GM12878 (cell line): ENCODE data around the gene SALL4. TPM values are rescaled to one million over a fixed set of nuclear protein-coding genes. Genes with fewer than 3 reads are reported as not detected.

Source experiments
- ATAC-seq: fragments of 200-7000 bp; cut with Tn5 transposase; 3 replicates; pipeline ENCODE4 v1.9.1; 2020; ENCODE audit warnings: mild to moderate bottlenecking, moderate library complexity
- BruUV-seq: library from RNA; stranded (reverse); fragments of 400-500 nt; replicated peaks from 2 replicates; lab custom pipeline; 2021; lab: Mats Ljungman, UMichigan
- CTCF ChIA-PET: fragments of 300-600 bp; sonication (Branson Sonifier 250); formaldehyde crosslinking; extraction: SDS; loops from one replicate; lab custom pipeline; 2021; ENCODE audit warnings: inconsistent platforms; lab: Yijun Ruan, JAX
- POLR2A ChIA-PET: fragments of 350-600 bp; formaldehyde crosslinking; extraction: SDS; loops from one replicate; lab custom pipeline; 2021; ENCODE audit warnings: inconsistent platforms; lab: Charles Lee
- RAD21 ChIA-PET: fragments of 300-600 bp; sonication (Branson Sonifier 250); formaldehyde crosslinking; loops from one replicate; lab custom pipeline; 2023; ENCODE audit warnings: antibody characterized with exemption; ENCODE audit not compliant: unreplicated experiment; lab: Charles Lee
- SMC1A ChIA-PET: fragments of 300-600 bp; sonication (Branson Sonifier 250); formaldehyde crosslinking; loops from one replicate; lab custom pipeline; 2023; ENCODE audit not compliant: unreplicated experiment, uncharacterized antibody; lab: Charles Lee
- DNase-seq: peaks from one replicate; pipeline ENCODE4 v3.0.0-alpha.2; 2011; ENCODE audit warnings: low read depth, low spot score
- FAIRE-seq: peaks from 3 replicates; lab custom pipeline; 2011; peaks lifted over from hg19 to GRCh38; lab: Jason Lieb, UNC
- H2AFZ ChIP-seq: 2 replicates; pipeline ENCODE4 v1.6.0; 2011; ENCODE audit warnings: low read depth, low read length, control low read depth; ENCODE audit not compliant: control insufficient read depth
- H3K27ac ChIP-seq: 2 replicates; pipeline ENCODE4 v1.5.1; 2011; ENCODE audit warnings: control low read depth; ENCODE audit not compliant: control insufficient read depth, insufficient read depth
- H3K27me3 ChIP-seq, 2 experiments: replicated peaks in 1 of 2; 2 replicates each; pipeline versions ENCODE4 v1.6.0 to v1.6.1; 2011; ENCODE audit warnings: low read length in 1 of 2; ENCODE audit not compliant: control insufficient read depth in 2 of 2, insufficient read depth in 2 of 2
- H3K36me3 ChIP-seq, 2 experiments: 2 replicates each; pipeline ENCODE4 v1.5.1; 2011; ENCODE audit warnings: low read length in 1 of 2; ENCODE audit not compliant: control insufficient read depth in 2 of 2, insufficient read depth in 2 of 2
- H3K4me1 ChIP-seq: 2 replicates; pipeline ENCODE4 v1.6.1; 2011; ENCODE audit warnings: mild to moderate bottlenecking, low read length, moderate library complexity, mixed read lengths; ENCODE audit not compliant: control insufficient read depth, insufficient read depth
- H3K4me2 ChIP-seq: 2 replicates; pipeline ENCODE4 v1.6.0; 2011; ENCODE audit warnings: control low read depth; ENCODE audit not compliant: control insufficient read depth, insufficient read depth
- H3K4me3 ChIP-seq: fragments of 200-600 bp; sonication (generic); 2 replicates; pipeline ENCODE4 v1.5.1; 2016
- H3K79me2 ChIP-seq: 2 replicates; pipeline ENCODE4 v1.6.0; 2011; ENCODE audit warnings: low read length; ENCODE audit not compliant: control insufficient read depth, insufficient read depth
- H3K9ac ChIP-seq: 2 replicates; pipeline ENCODE4 v1.8.0; 2011; ENCODE audit warnings: low read length, control low read depth, mixed read lengths; ENCODE audit not compliant: control insufficient read depth, insufficient read depth
- H3K9me3 ChIP-seq: replicated peaks from 3 replicates; pipeline ENCODE4 v1.5.1; 2011; ENCODE audit warnings: mild to moderate bottlenecking, low read length; ENCODE audit not compliant: control insufficient read depth, insufficient read depth
- H4K20me1 ChIP-seq: 2 replicates; pipeline ENCODE4 v1.6.0; 2011; ENCODE audit not compliant: control insufficient read depth, insufficient read depth
- CEBPZ ChIP-seq: fragments of 150-350 bp; IDR thresholded peaks from 2 replicates; pipeline ENCODE4 v1.6.1; 2016; ENCODE audit warnings: low read depth, low read length
- CHD2 ChIP-seq: IDR thresholded peaks from 2 replicates; pipeline ENCODE4 v1.6.1; 2011; ENCODE audit warnings: low read depth, low read length, improper control_type of control experiment, borderline replicate concordance
- E2F4 ChIP-seq: IDR thresholded peaks from 2 replicates; pipeline ENCODE4 v1.6.1; 2012; ENCODE audit warnings: low read depth, low read length, improper control_type of control experiment
- HSF1 ChIP-seq: fragments of 150-350 bp; IDR thresholded peaks from 2 replicates; pipeline ENCODE4 v1.6.1; 2014; ENCODE audit warnings: mild to moderate bottlenecking, low read depth, low read length
- KDM1A ChIP-seq: fragments of 200-600 bp; sonication (generic); IDR thresholded peaks from 2 replicates; pipeline ENCODE4 v1.6.1; 2016; ENCODE audit warnings: borderline replicate concordance
- LARP7 ChIP-seq: fragments of 450-650 bp; IDR thresholded peaks from 2 replicates; pipeline ENCODE4 v1.6.1; 2017; ENCODE audit warnings: mild to moderate bottlenecking
- PKNOX1 ChIP-seq: fragments of 450-650 bp; IDR thresholded peaks from 2 replicates; pipeline ENCODE4 v1.6.1; 2016; ENCODE audit warnings: mild to moderate bottlenecking
- POLR2AphosphoS5 ChIP-seq: IDR thresholded peaks from 2 replicates; pipeline ENCODE4 v1.6.1; 2011; ENCODE audit warnings: mild to moderate bottlenecking, low read length, inconsistent platforms
- POU2F2 ChIP-seq: IDR thresholded peaks from 3 replicates; pipeline ENCODE4 v1.6.1; 2011; ENCODE audit warnings: low read depth, mild to moderate bottlenecking, low read length, borderline replicate concordance
- RB1 ChIP-seq: fragments of 450-650 bp; formaldehyde crosslinking; IDR thresholded peaks from 2 replicates; pipeline ENCODE4 v1.6.1; 2017; ENCODE audit warnings: mild to moderate bottlenecking, borderline replicate concordance
- SP1 ChIP-seq: IDR thresholded peaks from one replicate; pipeline ENCODE4 v1.6.1; 2011; ENCODE audit warnings: low read depth, low read length
- SREBF1 ChIP-seq: IDR thresholded peaks from 2 replicates; pipeline ENCODE4 v1.6.1; 2012; ENCODE audit warnings: mild to moderate bottlenecking, low read length
- ZNF384 ChIP-seq: IDR thresholded peaks from 2 replicates; pipeline ENCODE4 v1.6.1; 2012; ENCODE audit warnings: low read depth, mild to moderate bottlenecking, low read length, improper control_type of control experiment, borderline replicate concordance
- WGBS: methylation state at CpG from one replicate; pipeline ENCODE4 v1.1.6; 2016; ENCODE audit warnings: low lambda C conversion rate; ENCODE audit not compliant: insufficient replicate concordance, insufficient coverage; ENCODE audit errors: missing lambda C conversion rate; 5-methylcytosine and 5-hydroxymethylcytosine counted together
- in situ Hi-C: fragments of 300-500 bp; cut with MboI; formaldehyde crosslinking; loops from 9 replicates; pipeline ENCODE4 v1.14.3; 2018; ENCODE audit warnings: mixed read lengths
- intact Hi-C: fragments of 100-400 bp; cut with micrococcal nuclease; formaldehyde crosslinking; loops from one replicate; pipeline ENCODE4 v1.14.2; 2022; ENCODE audit not compliant: unreplicated experiment
- polyA plus RNA-seq, 11 experiments: library from polyadenylated mRNA; depleted of rRNA in 4 of 11; unstranded in 6 of 11; stranded (reverse) in 5 of 11; fragments of >200 nt; fragmentation: Nextera tagmentation in 4 of 11; fragmentation: Illumina TruSeq in 1 of 11; extraction: Ambion mirVana in 4 of 11; extraction: Trizol in 1 of 11; gene quantifications; 1 replicate in 1 of 11; 2 replicates in 10 of 11; pipeline versions ENCODE4 v1.2.1 to v1.2.3, GENCODE V29; 2011 to 2016; ENCODE audit warnings: inconsistent platforms in 2 of 11, missing spikeins in 2 of 11, low read depth in 1 of 11
- total RNA-seq, 4 experiments: library from RNA; depleted of rRNA in 3 of 4; stranded (reverse); fragments of >200 nt in 3 of 4; fragmentation: Illumina TruSeq in 1 of 4; extraction: Trizol in 1 of 4; gene quantifications; 2 replicates each; pipeline versions ENCODE4 v1.2.1 to v1.2.3, GENCODE V29; 2013 to 2021

Gene SALL4
- total and polyA plus RNA-seq, 10 of the 15 experiments (the other 5 are each of a cell fraction or from before 2014, with no cell fraction given) = 0.08 to 1.1 (median 0.23) TPM; not detected in 7

- TF ChIP-seq RB1 (no peak), SREBF1 (no peak), CEBPZ (no peak), KDM1A (no peak), PKNOX1 (no peak)
Observed at GRCh38 chr20:51799401-51799860, 2.9 kb downstream of the SALL4 start (continued).

- no peak for FAIRE-seq
- Histone ChIP-seq H3K9ac (no peak overlapping the region), H4K20me1 (no peaks in the 10 kb centered on the region), H3K4me3 (no peak overlapping the region), H3K27me3 (peaks cover 5 to 15% of the 10 kb centered on the region in 2 experiments), H3K36me3 (no peaks in the 10 kb centered on the region), H3K9me3 (no peaks in the 10 kb centered on the region), H3K27ac (no peak overlapping the region), H3K4me1 (no peaks in the 10 kb centered on the region), H3K79me2 (no peaks in the 10 kb centered on the region), H2AFZ (no peak overlapping the region), H3K4me2 (no peak overlapping the region)
- ATAC-seq = no peak
- ChIA-PET CTCF (no interaction called here), POLR2A (no interaction called here), RAD21 (no interaction called here), SMC1A (no interaction called here)
- intact Hi-C loops = loop anchor here (5.0 kb wide), 1 partner anchor 285 kb away; no protein-coding TSS in a partner anchor
- WGBS = 24% methylated on average over 3 of the region's 3 CpGs
- no peak for DNase-seq
- no TSS peak for BruUV-seq
- in situ Hi-C loops = no loop called here
- TF ChIP-seq HSF1 (no peak), CHD2 (no peak), ZNF384 (no peak), POU2F2 (no peak), LARP7 (no peak), E2F4 (no peak), SP1 (no peak), POLR2AphosphoS5 (no peak)
Observed at GRCh38 chr20:51797357-51798025, 4.8 kb downstream of the SALL4 start.
